SK-N-SH (cell line): ENCODE measurements around the gene ETV6. TPM values are rescaled to one million over a fixed set of nuclear protein-coding genes. Genes with fewer than 3 reads are reported as not detected.

Experiments used
- CTCF ChIA-PET: fragments of 300-600, 350-600 bp; formaldehyde crosslinking; extraction: SDS; loops from one replicate; lab custom pipeline; 2021; lab: Yijun Ruan, JAX
- POLR2A ChIA-PET: fragments of 350-600 bp; sonication (Branson Sonifier 250); formaldehyde crosslinking; extraction: SDS; loops from one replicate; lab custom pipeline; 2020; ENCODE audit warnings: antibody characterized with exemption, inconsistent platforms; lab: Yijun Ruan, JAX
- DNase-seq: peaks from one replicate; pipeline ENCODE4 v3.0.0; 2012
- H2AFZ ChIP-seq: fragments of 200-600 bp; sonication (generic); 2 replicates; pipeline ENCODE4 v1.8.1; 2016; ENCODE audit warnings: antibody characterized with exemption, mild to moderate bottlenecking, low read depth
- H3F3A ChIP-seq: fragments of 200-600 bp; sonication (generic); replicated peaks from 2 replicates; pipeline ENCODE3; 2016; ENCODE audit warnings: antibody characterized with exemption, mild to moderate bottlenecking; ENCODE audit not compliant: insufficient read depth
- H3K27ac ChIP-seq, 2 experiments: fragments of 200-500 bp in 1 of 2; fragments of 200-600 bp in 1 of 2; sonication (Bioruptor generic) in 1 of 2; sonication (generic), shearing (Covaris generic) in 1 of 2; 2 replicates each; pipeline versions ENCODE4 v1.5.1 to v1.6.1; 2014 to 2016; ENCODE audit warnings: low read depth in 2 of 2, inconsistent platforms in 1 of 2, low read length in 1 of 2, mild to moderate bottlenecking in 1 of 2, mixed read lengths in 1 of 2
- H3K27me3 ChIP-seq: fragments of 200-600 bp; sonication (generic), shearing (Covaris generic); 2 replicates; pipeline ENCODE4 v1.6.1; 2016; ENCODE audit warnings: mixed run types; ENCODE audit not compliant: insufficient read depth
- H3K36me3 ChIP-seq, 2 experiments: fragments of 200-500 bp in 1 of 2; fragments of 200-600 bp in 1 of 2; sonication (Bioruptor generic) in 1 of 2; sonication (generic) in 1 of 2; replicated peaks in 1 of 2; 2 replicates each; pipeline versions ENCODE3 to v1.5.1; 2014 to 2016; ENCODE audit warnings: low read length in 1 of 2, mild to moderate bottlenecking in 1 of 2; ENCODE audit not compliant: insufficient read depth in 2 of 2, control insufficient read depth in 1 of 2
- H3K4me1 ChIP-seq, 2 experiments: fragments of 200-500 bp in 1 of 2; fragments of 200-600 bp in 1 of 2; sonication (Bioruptor generic) in 1 of 2; sonication (generic), shearing (Covaris generic) in 1 of 2; 2 replicates each; pipeline versions ENCODE4 v1.5.1 to v1.6.1; 2014 to 2016; ENCODE audit warnings: low read depth in 1 of 2, low read length in 1 of 2, mixed run types in 1 of 2; ENCODE audit not compliant: insufficient read depth in 2 of 2, control insufficient read depth in 1 of 2
- H3K4me2 ChIP-seq: fragments of 200-600 bp; sonication (generic), shearing (Covaris generic); 2 replicates; pipeline ENCODE4 v1.6.1; 2017; ENCODE audit warnings: mixed run types
- H3K4me3 ChIP-seq, 2 experiments: fragments of 200-500 bp in 1 of 2; fragments of 200-600 bp in 1 of 2; sonication (Bioruptor generic) in 1 of 2; sonication (generic), shearing (Covaris generic) in 1 of 2; 2 replicates each; pipeline versions ENCODE4 v1.5.1 to v1.8.1; 2014 to 2016; ENCODE audit warnings: low read depth in 2 of 2, inconsistent platforms in 1 of 2, low read length in 1 of 2, mild to moderate bottlenecking in 1 of 2, mixed read lengths in 1 of 2, moderate library complexity in 1 of 2
- H3K79me2 ChIP-seq: fragments of 200-600 bp; sonication (generic); 2 replicates; pipeline ENCODE4 v1.8.1; 2017; ENCODE audit warnings: mild to moderate bottlenecking; ENCODE audit not compliant: insufficient read depth
- H3K9ac ChIP-seq: fragments of 200-600 bp; sonication (generic); 2 replicates; pipeline ENCODE4 v1.6.1; 2017; ENCODE audit warnings: mixed run types
- H3K9me2 ChIP-seq: fragments of 200-600 bp; sonication (generic); 2 replicates; pipeline ENCODE4 v1.6.1; 2017; ENCODE audit warnings: mixed run types
- H3K9me3 ChIP-seq: fragments of 200-600 bp; sonication (generic); 2 replicates; pipeline ENCODE4 v1.6.1; 2017; ENCODE audit warnings: mixed run types, mild to moderate bottlenecking, moderate library complexity
- H4K20me1 ChIP-seq: fragments of 200-600 bp; sonication (generic); 2 replicates; pipeline ENCODE4 v1.6.1; 2017; ENCODE audit warnings: mild to moderate bottlenecking, mixed run types; ENCODE audit not compliant: insufficient read depth
- CTCF ChIP-seq: fragments of 200-600 bp; sonication (generic); IDR thresholded peaks from 2 replicates; pipeline ENCODE4 v1.6.1; 2017; ENCODE audit warnings: antibody characterized with exemption, mild to moderate bottlenecking, moderate library complexity
- EZH2phosphoT487 ChIP-seq: fragments of 200-600 bp; sonication (generic); IDR thresholded peaks from 2 replicates; pipeline ENCODE4 v1.6.1; 2017; ENCODE audit warnings: low read depth, mixed run types, mild to moderate bottlenecking, antibody characterized with exemption, moderate library complexity, borderline replicate concordance
- FOSL2 ChIP-seq: IDR thresholded peaks from 2 replicates; pipeline ENCODE4 v1.4.0; 2012; ENCODE audit warnings: low read depth, mild to moderate bottlenecking, moderate library complexity, borderline replicate concordance
- FOXM1 ChIP-seq: IDR thresholded peaks from 2 replicates; pipeline ENCODE4 v1.4.0; 2012; ENCODE audit warnings: low read depth, mild to moderate bottlenecking
- GABPA ChIP-seq: IDR thresholded peaks from 2 replicates; pipeline ENCODE4 v1.4.0; 2012; ENCODE audit warnings: low read depth, mild to moderate bottlenecking
- GATA2 ChIP-seq: sonication (generic); formaldehyde crosslinking; IDR thresholded peaks from 2 replicates; pipeline ENCODE4 v1.5.0; 2020; ENCODE audit warnings: mild to moderate bottlenecking, missing genetic modification reagents
- IRF3 ChIP-seq: fragments of 150-350 bp; IDR thresholded peaks from 2 replicates; pipeline ENCODE4 v1.6.1; 2016; ENCODE audit warnings: mild to moderate bottlenecking, low read depth, low read length
- MAX ChIP-seq: IDR thresholded peaks from 2 replicates; pipeline ENCODE4 v1.4.0; 2012; ENCODE audit warnings: low read depth
- MEF2A ChIP-seq: IDR thresholded peaks from 2 replicates; pipeline ENCODE4 v1.4.0; 2012; ENCODE audit warnings: low read depth, borderline replicate concordance
- NFIC ChIP-seq: IDR thresholded peaks from 2 replicates; pipeline ENCODE4 v1.4.0; 2012; ENCODE audit warnings: borderline replicate concordance
- NRF1 ChIP-seq: IDR thresholded peaks from 2 replicates; pipeline ENCODE4 v1.6.1; 2012; ENCODE audit warnings: low read depth, mild to moderate bottlenecking, low read length
- PBX3 ChIP-seq: IDR thresholded peaks from 2 replicates; pipeline ENCODE4; 2012
- REST ChIP-seq: IDR thresholded peaks from 2 replicates; pipeline ENCODE4 v1.6.1; 2012; ENCODE audit warnings: mild to moderate bottlenecking, low read depth, low read length, moderate library complexity
- RXRA ChIP-seq: IDR thresholded peaks from 2 replicates; pipeline ENCODE4 v1.4.0; 2012; ENCODE audit warnings: low read depth, mild to moderate bottlenecking, borderline replicate concordance
- SIN3A ChIP-seq: IDR thresholded peaks from 2 replicates; pipeline ENCODE4 v1.6.1; 2012; ENCODE audit warnings: low read depth, mild to moderate bottlenecking, low read length, moderate library complexity, borderline replicate concordance
- SMC3 ChIP-seq: IDR thresholded peaks from 2 replicates; pipeline ENCODE4 v1.6.1; 2012; ENCODE audit warnings: low read depth, low read length, improper control_type of control experiment
- TAF1 ChIP-seq: IDR thresholded peaks from 2 replicates; pipeline ENCODE4 v1.6.1; 2012; ENCODE audit warnings: low read depth, mild to moderate bottlenecking, low read length, moderate library complexity, borderline replicate concordance
- TCF12 ChIP-seq: IDR thresholded peaks from 2 replicates; pipeline ENCODE4 v1.4.0; 2012
- TEAD4 ChIP-seq: IDR thresholded peaks from 2 replicates; pipeline ENCODE4 v1.4.0; 2012; ENCODE audit warnings: mild to moderate bottlenecking, borderline replicate concordance; ENCODE audit not compliant: insufficient read depth
- YY1 ChIP-seq: IDR thresholded peaks from 2 replicates; pipeline ENCODE4 v1.4.0; 2012; ENCODE audit warnings: low read depth, mild to moderate bottlenecking
- ZBTB33 ChIP-seq: IDR thresholded peaks from 2 replicates; pipeline ENCODE4 v1.4.0; 2012; ENCODE audit warnings: low read depth, borderline replicate concordance
- WGBS: methylation state at CpG from one replicate; pipeline ENCODE4 v1.1.6; 2017; ENCODE audit warnings: low lambda C conversion rate; 5-methylcytosine and 5-hydroxymethylcytosine counted together
- polyA plus RNA-seq, 3 experiments: library from polyadenylated mRNA; depleted of rRNA; stranded (reverse); fragments of >200 nt; gene quantifications; 2 replicates each; pipeline ENCODE4 v1.2.3, GENCODE V29; 2012

Gene ETV6
- polyA plus RNA-seq, 1 of the 3 experiments (the other 2 are of a cell fraction): 4.0 TPM

- no peak for TF ChIP-seq ZBTB33
- TF ChIP-seq SIN3A: no peak
- TF ChIP-seq IRF3: no peak
- TF ChIP-seq MAX: no peak
- TF ChIP-seq NFIC: no peak
- no peak for TF ChIP-seq GATA2
- no peak for TF ChIP-seq NRF1
- no peak for TF ChIP-seq FOSL2
- no peak for TF ChIP-seq GABPA
- no peak for TF ChIP-seq YY1
- no peak for TF ChIP-seq TAF1
- peak; percentile 62; the same call in 1 of the 2 replicates for TF ChIP-seq TEAD4
- no peak for TF ChIP-seq FOXM1
These were observed 49.3 kb upstream of the ETV6 start (continued) for GRCh38 chr12:11600199-11600598.

GRCh38 chr12:11601647-11602046 is 47.8 kb upstream of the ETV6 start:
- POLR2A ChIA-PET: no interaction called here
- H2AFZ ChIP-seq: no peak overlapping the region
- DNase-seq: no peak

More at GRCh38 chr12:11601647-11602046, 47.8 kb upstream of the ETV6 start:
- Histone ChIP-seq H3K9ac (no peak overlapping the region), H3K9me2 (no peaks in the 10 kb centered on the region), H3K4me1 (peaks cover 8 to 11% of the 10 kb centered on the region in 2 experiments; a peak in 3 of 4 replicates), H3K9me3 (no peaks in the 10 kb centered on the region), H3K27ac (no peak overlapping the region; a peak in 1 of 4 replicates), H4K20me1 (no peaks in the 10 kb centered on the region), H3K36me3 (no peaks in the 10 kb centered on the region), H3F3A (no peaks in the 10 kb centered on the region), H3K4me3 (no peak overlapping the region), H3K4me2 (no peak overlapping the region), H3K27me3 (no peaks in the 10 kb centered on the region), H3K79me2 (no peaks in the 10 kb centered on the region)
- WGBS: 97% methylated on average over 1 of the region's 1 CpG
- CTCF ChIA-PET: no interaction called here
- TF ChIP-seq MEF2A: no peak
- no peak for TF ChIP-seq CTCF
- TF ChIP-seq SMC3: no peak
- no peak for TF ChIP-seq EZH2phosphoT487
- no peak for TF ChIP-seq REST
- no peak for TF ChIP-seq PBX3
- TF ChIP-seq TCF12: no peak
- TF ChIP-seq RXRA: no peak
